H1 (cell line): ENCODE measurements around the gene KCNB1. TPM values are rescaled to one million over a fixed set of nuclear protein-coding genes. Genes with fewer than 3 reads are reported as not detected.
A peak's percentile ranks its signal among the peaks of the same experiment; 100 is the strongest.

Source experiments
- CTCF ChIA-PET: fragments of 300-600 bp; sonication (Branson Sonifier 250); formaldehyde crosslinking; loops from one replicate; lab custom pipeline; 2021; ENCODE audit not compliant: partially characterized antibody; lab: Charles Lee
- POLR2A ChIA-PET: fragments of 300-600 bp; sonication (Branson Sonifier 250); formaldehyde crosslinking; loops from one replicate; lab custom pipeline; 2021; ENCODE audit warnings: inconsistent platforms; ENCODE audit not compliant: partially characterized antibody; lab: Charles Lee
- DNase-seq, 2 experiments: peaks; one replicate each; pipeline versions ENCODE4 v3.0.0 to v3.0.0-alpha.2; 2010 to 2022; ENCODE audit warnings: low spot score in 2 of 2, low read depth in 1 of 2, mixed read lengths in 1 of 2
- FAIRE-seq: peaks from 2 replicates; lab custom pipeline; 2011; peaks lifted over from hg19 to GRCh38; lab: Jason Lieb, UNC
- H2AFZ ChIP-seq: 2 replicates; pipeline ENCODE4 v1.8.1; 2012; ENCODE audit warnings: low read length, inconsistent platforms
- H2AK5ac ChIP-seq: 2 replicates; pipeline ENCODE4 v1.6.1; 2013; ENCODE audit warnings: low read depth, low read length
- H2BK120ac ChIP-seq: replicated peaks from 2 replicates; pipeline ENCODE3; 2013; ENCODE audit warnings: low read depth, low read length, inconsistent platforms
- H2BK12ac ChIP-seq: 2 replicates; pipeline ENCODE4 v1.6.1; 2013; ENCODE audit warnings: low read depth, low read length
- H2BK15ac ChIP-seq: 2 replicates; pipeline ENCODE4 v1.6.1; 2013; ENCODE audit warnings: low read length
- H2BK20ac ChIP-seq: 2 replicates; pipeline ENCODE4 v1.6.1; 2013; ENCODE audit warnings: low read length
- H2BK5ac ChIP-seq: 2 replicates; pipeline ENCODE4 v1.6.1; 2013; ENCODE audit warnings: low read depth, low read length
- H3K14ac ChIP-seq: 2 replicates; pipeline ENCODE4 v1.6.1; 2013; ENCODE audit warnings: inconsistent platforms; ENCODE audit not compliant: insufficient read length
- H3K18ac ChIP-seq: 2 replicates; pipeline ENCODE4 v1.6.1; 2013; ENCODE audit warnings: low read length; ENCODE audit errors: extremely low read depth
- H3K23ac ChIP-seq: 2 replicates; pipeline ENCODE4 v1.6.1; 2013; ENCODE audit warnings: inconsistent platforms; ENCODE audit not compliant: insufficient read length
- H3K23me2 ChIP-seq: 2 replicates; pipeline ENCODE4 v1.6.1; 2013; ENCODE audit warnings: low read depth, low read length
- H3K27ac ChIP-seq: 2 replicates; pipeline ENCODE4 v1.6.1; 2011; ENCODE audit warnings: low read depth, low read length, inconsistent platforms
- H3K27me3 ChIP-seq, 4 experiments: replicated peaks in 1 of 4; 1 replicate in 1 of 4; 2 replicates in 3 of 4; pipeline versions ENCODE4 v1.6.1 to v1.8.1; 2011 to 2013; ENCODE audit warnings: low read length in 3 of 4, mild to moderate bottlenecking in 3 of 4, inconsistent platforms in 2 of 4, mixed read lengths in 2 of 4, moderate library complexity in 1 of 4; ENCODE audit not compliant: control insufficient read depth in 3 of 4, insufficient read depth in 3 of 4; ENCODE audit errors: extremely low read depth in 1 of 4
- H3K36me3 ChIP-seq, 4 experiments: 2 replicates each; pipeline versions ENCODE4 v1.6.1 to v1.8.1; 2011 to 2013; ENCODE audit warnings: mild to moderate bottlenecking in 4 of 4, low read length in 3 of 4, moderate library complexity in 2 of 4, control low read depth in 1 of 4, inconsistent platforms in 1 of 4; ENCODE audit not compliant: insufficient read depth in 4 of 4, control insufficient read depth in 2 of 4
- H3K4ac ChIP-seq: replicated peaks from 2 replicates; pipeline ENCODE3; 2013; ENCODE audit warnings: low read length, low read depth, mixed read lengths, inconsistent platforms; ENCODE audit not compliant: insufficient read length
- H3K4me1 ChIP-seq, 4 experiments: replicated peaks in 1 of 4; 1 replicate in 1 of 4; 2 replicates in 3 of 4; pipeline versions ENCODE4 v1.6.1 to v1.8.1; 2011 to 2013; ENCODE audit warnings: low read length in 3 of 4, inconsistent platforms in 2 of 4, mixed read lengths in 1 of 4; ENCODE audit not compliant: insufficient read depth in 4 of 4, control insufficient read depth in 3 of 4
- H3K4me2 ChIP-seq, 2 experiments: 2 replicates each; pipeline versions ENCODE4 v1.6.1 to v1.8.1; 2011 to 2013; ENCODE audit warnings: low read depth in 2 of 2, low read length in 2 of 2, control low read depth in 1 of 2, inconsistent platforms in 1 of 2, mild to moderate bottlenecking in 1 of 2; ENCODE audit not compliant: insufficient read depth in 1 of 2
- H3K4me3 ChIP-seq, 4 experiments: fragments of 200-600, 300-600 bp in 1 of 4; sonication (generic), shearing (Covaris generic), sonication (Bioruptor Twin) in 1 of 4; 2 replicates each; pipeline versions ENCODE4 v1.5.1 to v1.8.1; 2011 to 2016; ENCODE audit warnings: low read length in 4 of 4, low read depth in 3 of 4, control low read depth in 2 of 4, inconsistent platforms in 2 of 4, mild to moderate bottlenecking in 2 of 4, mixed read lengths in 1 of 4, moderate library complexity in 1 of 4; ENCODE audit not compliant: insufficient read depth in 2 of 4; ENCODE audit errors: extremely low read depth in 1 of 4
- H3K56ac ChIP-seq: replicated peaks from 2 replicates; pipeline ENCODE3; 2013; ENCODE audit warnings: low read depth, mild to moderate bottlenecking, mixed read lengths, low read length, inconsistent platforms; ENCODE audit not compliant: insufficient read length
- H3K79me1 ChIP-seq: 2 replicates; pipeline ENCODE4 v1.6.1; 2013; ENCODE audit warnings: low read depth, low read length, control low read depth
- H3K79me2 ChIP-seq, 2 experiments: 2 replicates each; pipeline versions ENCODE4 v1.6.1 to v1.8.1; 2012 to 2013; ENCODE audit warnings: low read length in 2 of 2, mild to moderate bottlenecking in 2 of 2, inconsistent platforms in 1 of 2; ENCODE audit not compliant: insufficient read depth in 2 of 2, control insufficient read depth in 1 of 2
- H3K9ac ChIP-seq, 4 experiments: replicated peaks in 1 of 4; 1 replicate in 1 of 4; 2 replicates in 3 of 4; pipeline versions ENCODE4 v1.6.1 to v1.8.1; 2011 to 2013; ENCODE audit warnings: low read depth in 3 of 4, low read length in 3 of 4, control low read depth in 2 of 4, mild to moderate bottlenecking in 2 of 4, moderate library complexity in 2 of 4, inconsistent platforms in 1 of 4; ENCODE audit errors: extremely low read depth in 1 of 4
- H3K9me3 ChIP-seq, 2 experiments: 2 replicates each; pipeline versions ENCODE4 v1.6.1 to v1.8.1; 2012 to 2013; ENCODE audit warnings: mild to moderate bottlenecking in 2 of 2, moderate library complexity in 2 of 2, control low read depth in 1 of 2, inconsistent platforms in 1 of 2, low read depth in 1 of 2, low read length in 1 of 2, mixed read lengths in 1 of 2; ENCODE audit not compliant: insufficient read depth in 2 of 2
- H4K20me1 ChIP-seq, 2 experiments: replicated peaks in 1 of 2; 2 replicates each; pipeline versions ENCODE3 to v1.8.1; 2011 to 2013; ENCODE audit warnings: inconsistent platforms in 2 of 2, low read length in 2 of 2, mild to moderate bottlenecking in 1 of 2; ENCODE audit not compliant: insufficient read depth in 2 of 2, control insufficient read depth in 1 of 2
- H4K5ac ChIP-seq: 2 replicates; pipeline ENCODE4 v1.6.1; 2013; ENCODE audit warnings: low read length, low read depth, mixed read lengths, inconsistent platforms; ENCODE audit not compliant: insufficient read length
- H4K8ac ChIP-seq: 2 replicates; pipeline ENCODE4 v1.8.0; 2013; ENCODE audit warnings: mild to moderate bottlenecking, moderate library complexity, low read length, inconsistent platforms; ENCODE audit not compliant: insufficient read depth; ENCODE audit errors: extremely low read depth
- H4K91ac ChIP-seq: replicated peaks from 2 replicates; pipeline ENCODE3; 2013; ENCODE audit warnings: low read length, mixed read lengths, inconsistent platforms; ENCODE audit not compliant: insufficient read length
- CTCF ChIP-seq, 3 experiments: IDR thresholded peaks; 1 replicate in 2 of 3; 2 replicates in 1 of 3; pipeline versions ENCODE4 v1.5.1 to v1.6.1; 2011; ENCODE audit warnings: low read length in 3 of 3, mild to moderate bottlenecking in 3 of 3, inconsistent platforms in 2 of 3, low read depth in 1 of 3, moderate library complexity in 1 of 3; ENCODE audit not compliant: insufficient read depth in 1 of 3; ENCODE audit errors: control extremely low read depth in 1 of 3
- POLR2A ChIP-seq, 2 experiments: IDR thresholded peaks; 1 replicate in 1 of 2; 2 replicates in 1 of 2; pipeline ENCODE4 v1.6.1; 2011; ENCODE audit warnings: low read depth in 2 of 2, low read length in 2 of 2, mild to moderate bottlenecking in 2 of 2; ENCODE audit errors: control extremely low read depth in 1 of 2
- RFX5 ChIP-seq: IDR thresholded peaks from 2 replicates; pipeline ENCODE4 v1.6.1; 2011; ENCODE audit warnings: low read depth, low read length, improper control_type of control experiment, borderline replicate concordance
- RNF2 ChIP-seq: fragments of 200-900, 300-1000 bp; sonication (generic); IDR thresholded peaks from 2 replicates; pipeline ENCODE4 v1.7.1; 2016; ENCODE audit warnings: borderline replicate concordance, low read depth, mild to moderate bottlenecking, antibody characterized with exemption, low read length; ENCODE audit not compliant: poor library complexity, severe bottlenecking; ENCODE audit errors: missing control alignments
- SIN3A ChIP-seq, 2 experiments: IDR thresholded peaks in 1 of 2; conservative IDR thresholded peaks in 1 of 2; 2 replicates each; pipeline ENCODE4 v1.6.1; 2011 to 2012; ENCODE audit warnings: low read length in 2 of 2, improper control_type of control experiment in 1 of 2, low read depth in 1 of 2, mild to moderate bottlenecking in 1 of 2
- TAF7 ChIP-seq: optimal IDR thresholded peaks from 2 replicates; pipeline ENCODE3; 2011; ENCODE audit warnings: low read depth, mild to moderate bottlenecking, inconsistent platforms, low read length, moderate library complexity, borderline replicate concordance
- TBP ChIP-seq: IDR thresholded peaks from 2 replicates; pipeline ENCODE4 v1.6.1; 2011; ENCODE audit warnings: low read depth, low read length, improper control_type of control experiment
- YY1 ChIP-seq: IDR thresholded peaks from 2 replicates; pipeline ENCODE4 v1.6.1; 2011; ENCODE audit warnings: low read depth, mild to moderate bottlenecking, low read length
- WGBS, 2 experiments: shearing (Covaris generic) in 1 of 2; methylation state at CpG; one replicate each; pipeline versions ENCODE4 v1.1.6 to v1.1.7; 2013 to 2015; ENCODE audit warnings: low lambda C conversion rate in 2 of 2, mixed read lengths in 2 of 2, inconsistent platforms in 1 of 2, low coverage in 1 of 2, missing lambda C conversion rate in 1 of 2; ENCODE audit not compliant: insufficient replicate concordance in 2 of 2, insufficient coverage in 1 of 2, insufficient read length in 1 of 2; ENCODE audit errors: extremely low coverage in 1 of 2, missing lambda C conversion rate in 1 of 2; 5-methylcytosine and 5-hydroxymethylcytosine counted together
- polyA plus RNA-seq, 7 experiments: library from polyadenylated mRNA; depleted of rRNA in 3 of 7; stranded (reverse) in 5 of 7; unstranded in 2 of 7; fragments of >200 nt in 5 of 7; fragments of 200-250 nt in 2 of 7; gene quantifications; 1 replicate in 5 of 7; 2 replicates in 1 of 7; 4 replicates in 1 of 7; pipeline versions ENCODE4 v1.2.1 to v1.2.3, GENCODE V29; 2011 to 2013; ENCODE audit warnings: missing spikeins in 2 of 7, mixed read lengths in 2 of 7
- total RNA-seq: library from RNA; stranded (reverse); fragmentation: NEBNext Ultra II Directional; extraction: Animal tissue kit (Norgen Biotek cat#: 25700); gene quantifications from 2 replicates; pipeline ENCODE4 v1.2.1, GENCODE V29; 2021

The KCNB1 gene
- total and polyA plus RNA-seq, 2 of the 8 experiments (the other 6 are each of a cell fraction or from before 2014, with no cell fraction given) = 0.58 to 0.67 TPM

GRCh38 chr20:49466114-49466912 lies 16.2 kb downstream of the KCNB1 start:
- H3K23ac ChIP-seq = no peak overlapping the region
- H3K4ac ChIP-seq = no peak overlapping the region
- DNase-seq (no peak), FAIRE-seq (no peak)
- no peak overlapping the region for H3K4me3 ChIP-seq
- H4K5ac ChIP-seq = no peak overlapping the region
- WGBS, 2 experiments = 92% methylated on average over 8 of the region's 8 CpGs; no CpG with 5 or more reads in 1 of the 2 experiments
- H3K4me2 ChIP-seq = no peak overlapping the region
- H3K9me3 ChIP-seq = no peaks in the 10 kb centered on the region
- H3K18ac ChIP-seq = no peak overlapping the region
- H3K4me1 ChIP-seq = peaks cover 0 to 2% (median 0%) of the 10 kb centered on the region in 4 experiments; a peak in 1 of 7 replicates
- no peak overlapping the region for H3K14ac ChIP-seq
- H2BK120ac ChIP-seq = no peak overlapping the region
- no peak overlapping the region for H2BK20ac ChIP-seq
- POLR2A ChIA-PET = interaction anchor here (1.0 kb wide), 1 partner anchor 18 kb away, joined by 4 read pairs; no protein-coding TSS in a partner anchor
- no peak overlapping the region for H3K27ac ChIP-seq
- no peak overlapping the region for H4K91ac ChIP-seq
- H3K79me1 ChIP-seq = no peaks in the 10 kb centered on the region; the same call in 1 of the 2 replicates
- no peak overlapping the region for H3K56ac ChIP-seq
- CTCF ChIA-PET = interaction anchor here (0.7 to 4.7 kb wide), 10 partner anchors 12 to 153 kb away, joined by 3 to 18 read pairs (median 3); no protein-coding TSS in a partner anchor
- H4K20me1 ChIP-seq = peaks cover 0 to 1% of the 10 kb centered on the region in 2 experiments
- H3K9ac ChIP-seq = no peak overlapping the region
- no peaks in the 10 kb centered on the region for H3K36me3 ChIP-seq
- no peaks in the 10 kb centered on the region for H3K27me3 ChIP-seq
- H3K79me2 ChIP-seq = no peaks in the 10 kb centered on the region
- no peak overlapping the region for H2AFZ ChIP-seq
- no peak overlapping the region for H2BK5ac ChIP-seq
- no peak overlapping the region for H4K8ac ChIP-seq
- H3K23me2 ChIP-seq = no peaks in the 10 kb centered on the region
- no peak overlapping the region for H2BK15ac ChIP-seq
- no peak overlapping the region for H2BK12ac ChIP-seq
- H2AK5ac ChIP-seq = no peak overlapping the region
- no peak for TF ChIP-seq CTCF (IDR thresholded peaks at IDR 0.05; ENCODE audit: control extremely low read depth in 1 of 3, insufficient read depth in 1 of 3, low read depth in 1 of 3, low read length in 3 of 3)
- no peak for TF ChIP-seq SIN3A (conservative IDR thresholded peaks at IDR 0.05 in 1 of 2, IDR thresholded peaks at IDR 0.05 in 1 of 2; ENCODE audit: low read depth in 1 of 2, low read length in 2 of 2)
- TF ChIP-seq TBP = no peak
- TF ChIP-seq RFX5 = no peak
- TF ChIP-seq TAF7 = peak; percentile 57
- TF ChIP-seq YY1 = peak; percentile 60; the same call in 1 of the 2 replicates
- TF ChIP-seq POLR2A (IDR thresholded peaks at IDR 0.05; ENCODE audit: control extremely low read depth in 1 of 2, low read depth in 2 of 2, low read length in 2 of 2) = 0 out of 3 replicates have a peak, but pooled peaks of 1 of the 2 experiments have one; percentile 25
- TF ChIP-seq RNF2 = no peak
